ENCODE measurements around the gene CMTM3. TPM values are rescaled to one million over a fixed set of nuclear protein-coding genes. Genes with fewer than 3 reads are reported as not detected.

CMTM3 gene
- polyA plus RNA-seq, 1 of the 3 experiments (the other 2 are of a cell fraction) = 69.4 TPM

- Histone ChIP-seq H3K79me2 (ENCODE audit: insufficient read depth) (no peaks in the 10 kb centered on the region), H2AFZ (ENCODE audit: low read depth) (no peak overlapping the region), H3K4me1 (ENCODE audit: control insufficient read depth in 1 of 2, insufficient read depth in 2 of 2, low read depth in 1 of 2, low read length in 1 of 2) (peaks cover 18 to 41% of the 10 kb centered on the region in 2 experiments), H3F3A (replicated peaks; ENCODE audit: insufficient read depth) (peaks cover 24% of the 10 kb centered on the region), H3K36me3 (replicated peaks in 1 of 2; ENCODE audit: control insufficient read depth in 1 of 2, insufficient read depth in 2 of 2, low read length in 1 of 2) (peaks cover 0 to 27% of the 10 kb centered on the region in 2 experiments), H3K9ac (peak overlapping the region; percentile 42; the same call in 1 of the 2 replicates), H3K4me2 (peak overlapping the region; percentile 54; the same call in 1 of the 2 replicates), H3K9me2 (no peaks in the 10 kb centered on the region), H4K20me1 (ENCODE audit: insufficient read depth) (no peaks in the 10 kb centered on the region), H3K27me3 (ENCODE audit: insufficient read depth) (no peaks in the 10 kb centered on the region), H3K27ac (ENCODE audit: low read depth in 2 of 2, low read length in 1 of 2) (peak overlapping the region; percentile 60 to 84), H3K9me3 (no peaks in the 10 kb centered on the region), H3K4me3 (ENCODE audit: low read depth in 2 of 2, low read length in 1 of 2) (no peak overlapping the region)
- no peak for DNase-seq
- CTCF ChIA-PET = interaction anchor here (1.0 to 5.1 kb wide), 4 partner anchors 10 to 249 kb away, joined by 3 to 44 read pairs (median 8); no protein-coding TSS in a partner anchor
- POLR2A ChIA-PET = no interaction called here
- WGBS (ENCODE audit: low lambda C conversion rate) = 27% methylated on average over 3 of the region's 10 CpGs
- TF ChIP-seq CTCF (IDR thresholded peaks at IDR 0.05) (no peak), SMC3 (IDR thresholded peaks at IDR 0.05; ENCODE audit: low read depth, low read length) (no peak), NFIC (IDR thresholded peaks at IDR 0.05; ENCODE audit: borderline replicate concordance) (peak; percentile 94), RFX5 (IDR thresholded peaks at IDR 0.05; ENCODE audit: low read length) (no peak), PBX3 (IDR thresholded peaks at IDR 0.05) (peak; percentile 58), EP300 (IDR thresholded peaks at IDR 0.05; ENCODE audit: borderline replicate concordance in 1 of 2, low read depth in 1 of 2, low read length in 1 of 2) (peak in 1 of 2 experiments; percentile 65; a peak in 1 of 4 replicates), YY1 (IDR thresholded peaks at IDR 0.05; ENCODE audit: low read depth) (no peak), SIN3A (IDR thresholded peaks at IDR 0.05; ENCODE audit: borderline replicate concordance, low read depth, low read length) (no peak; the same call in 1 of the 2 replicates), TEAD4 (IDR thresholded peaks at IDR 0.05; ENCODE audit: borderline replicate concordance, insufficient read depth) (peak; percentile 82; the same call in 1 of the 2 replicates), ELF1 (IDR thresholded peaks at IDR 0.05) (no peak), MAX (IDR thresholded peaks at IDR 0.05; ENCODE audit: low read depth) (no peak), RXRA (IDR thresholded peaks at IDR 0.05; ENCODE audit: borderline replicate concordance, low read depth) (peak; percentile 77; the same call in 1 of the 2 replicates), TCF12 (IDR thresholded peaks at IDR 0.05) (peak; percentile 93), MEF2A (IDR thresholded peaks at IDR 0.05; ENCODE audit: borderline replicate concordance, low read depth) (no peak), NRF1 (IDR thresholded peaks at IDR 0.05; ENCODE audit: low read depth, low read length) (no peak), FOXJ3 (CRISPR knock-in tag; IDR thresholded peaks at IDR 0.05) (no peak), CHD2 (IDR thresholded peaks at IDR 0.05; ENCODE audit: low read length, partially characterized antibody) (no peak), TAF1 (IDR thresholded peaks at IDR 0.05; ENCODE audit: borderline replicate concordance, low read depth, low read length) (no peak)
- TF ChIP-seq, protein P1, sequence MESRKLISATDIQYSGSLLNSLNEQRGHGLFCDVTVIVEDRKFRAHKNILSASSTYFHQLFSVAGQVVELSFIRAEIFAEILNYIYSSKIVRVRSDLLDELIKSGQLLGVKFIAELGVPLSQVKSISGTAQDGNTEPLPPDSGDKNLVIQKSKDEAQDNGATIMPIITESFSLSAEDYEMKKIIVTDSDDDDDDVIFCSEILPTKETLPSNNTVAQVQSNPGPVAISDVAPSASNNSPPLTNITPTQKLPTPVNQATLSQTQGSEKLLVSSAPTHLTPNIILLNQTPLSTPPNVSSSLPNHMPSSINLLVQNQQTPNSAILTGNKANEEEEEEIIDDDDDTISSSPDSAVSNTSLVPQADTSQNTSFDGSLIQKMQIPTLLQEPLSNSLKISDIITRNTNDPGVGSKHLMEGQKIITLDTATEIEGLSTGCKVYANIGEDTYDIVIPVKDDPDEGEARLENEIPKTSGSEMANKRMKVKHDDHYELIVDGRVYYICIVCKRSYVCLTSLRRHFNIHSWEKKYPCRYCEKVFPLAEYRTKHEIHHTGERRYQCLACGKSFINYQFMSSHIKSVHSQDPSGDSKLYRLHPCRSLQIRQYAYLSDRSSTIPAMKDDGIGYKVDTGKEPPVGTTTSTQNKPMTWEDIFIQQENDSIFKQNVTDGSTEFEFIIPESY (IDR thresholded peaks at IDR 0.05; ENCODE audit: borderline replicate concordance, low read depth) = no peak
- TF ChIP-seq, protein P2, sequence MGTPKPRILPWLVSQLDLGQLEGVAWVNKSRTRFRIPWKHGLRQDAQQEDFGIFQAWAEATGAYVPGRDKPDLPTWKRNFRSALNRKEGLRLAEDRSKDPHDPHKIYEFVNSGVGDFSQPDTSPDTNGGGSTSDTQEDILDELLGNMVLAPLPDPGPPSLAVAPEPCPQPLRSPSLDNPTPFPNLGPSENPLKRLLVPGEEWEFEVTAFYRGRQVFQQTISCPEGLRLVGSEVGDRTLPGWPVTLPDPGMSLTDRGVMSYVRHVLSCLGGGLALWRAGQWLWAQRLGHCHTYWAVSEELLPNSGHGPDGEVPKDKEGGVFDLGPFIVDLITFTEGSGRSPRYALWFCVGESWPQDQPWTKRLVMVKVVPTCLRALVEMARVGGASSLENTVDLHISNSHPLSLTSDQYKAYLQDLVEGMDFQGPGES (IDR thresholded peaks at IDR 0.05; ENCODE audit: low read depth, low read length) = no peak
- TF ChIP-seq, protein P3, sequence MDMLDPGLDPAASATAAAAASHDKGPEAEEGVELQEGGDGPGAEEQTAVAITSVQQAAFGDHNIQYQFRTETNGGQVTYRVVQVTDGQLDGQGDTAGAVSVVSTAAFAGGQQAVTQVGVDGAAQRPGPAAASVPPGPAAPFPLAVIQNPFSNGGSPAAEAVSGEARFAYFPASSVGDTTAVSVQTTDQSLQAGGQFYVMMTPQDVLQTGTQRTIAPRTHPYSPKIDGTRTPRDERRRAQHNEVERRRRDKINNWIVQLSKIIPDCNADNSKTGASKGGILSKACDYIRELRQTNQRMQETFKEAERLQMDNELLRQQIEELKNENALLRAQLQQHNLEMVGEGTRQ (IDR thresholded peaks at IDR 0.05; ENCODE audit: borderline replicate concordance, low read depth, low read length) = no peak
Observed at GRCh38 chr16:66618588-66619375, 14.3 kb downstream of the CMTM3 start.

All from SK-N-SH (cell line).